Measurements from ENCODE around the gene APBA2.

- TF ChIP-seq, protein P1, sequence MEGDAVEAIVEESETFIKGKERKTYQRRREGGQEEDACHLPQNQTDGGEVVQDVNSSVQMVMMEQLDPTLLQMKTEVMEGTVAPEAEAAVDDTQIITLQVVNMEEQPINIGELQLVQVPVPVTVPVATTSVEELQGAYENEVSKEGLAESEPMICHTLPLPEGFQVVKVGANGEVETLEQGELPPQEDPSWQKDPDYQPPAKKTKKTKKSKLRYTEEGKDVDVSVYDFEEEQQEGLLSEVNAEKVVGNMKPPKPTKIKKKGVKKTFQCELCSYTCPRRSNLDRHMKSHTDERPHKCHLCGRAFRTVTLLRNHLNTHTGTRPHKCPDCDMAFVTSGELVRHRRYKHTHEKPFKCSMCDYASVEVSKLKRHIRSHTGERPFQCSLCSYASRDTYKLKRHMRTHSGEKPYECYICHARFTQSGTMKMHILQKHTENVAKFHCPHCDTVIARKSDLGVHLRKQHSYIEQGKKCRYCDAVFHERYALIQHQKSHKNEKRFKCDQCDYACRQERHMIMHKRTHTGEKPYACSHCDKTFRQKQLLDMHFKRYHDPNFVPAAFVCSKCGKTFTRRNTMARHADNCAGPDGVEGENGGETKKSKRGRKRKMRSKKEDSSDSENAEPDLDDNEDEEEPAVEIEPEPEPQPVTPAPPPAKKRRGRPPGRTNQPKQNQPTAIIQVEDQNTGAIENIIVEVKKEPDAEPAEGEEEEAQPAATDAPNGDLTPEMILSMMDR (optimal IDR thresholded peaks at IDR 0.05 in 1 of 3, IDR thresholded peaks at IDR 0.05 in 1 of 3, conservative IDR thresholded peaks at IDR 0.05 in 1 of 3; ENCODE audit: extremely low read depth in 1 of 3, insufficient read depth in 2 of 3, low read length in 3 of 3) = no peak
- no peak for TF ChIP-seq EZH2 (IDR thresholded peaks at IDR 0.05; ENCODE audit: low read length)
These were observed 245.4 kb downstream of the APBA2 start for GRCh38 chr15:29130951-29131839.
